Nucleus accumbens (tissue), 56 donors: ENCODE measurements around the gene GATA6.
A peak's percentile ranks its signal among the peaks of the same experiment; 100 is the strongest.

Source experiments
- DNase-seq, 56 donors: peaks; one replicate each; lab custom pipeline; 2025; lab: John Stamatoyannopoulos, UW

GATA6 gene

GRCh38 chr18:22169011-22169888 is at the start of gene GATA6:
GATA6 (plus strand) TSS chr18:22169589; CDS start chr18:22171145, 1,556 bp downstream.
- DNase-seq, result peak in 2 of 56 donors; percentile 9 to 14

- DNase-seq, result no peak
Observed at GRCh38 chr18:22124970-22125369, 44.4 kb upstream of the GATA6 start.

GRCh38 chr18:22128954-22129353 is 40.4 kb upstream of the GATA6 start:
- DNase-seq, result no peak

- DNase-seq, result no peak
Observed at GRCh38 chr18:22129778-22130177, 39.6 kb upstream of the GATA6 start.

GRCh38 chr18:22132258-22132657 is 37.1 kb upstream of the GATA6 start:
- no peak for DNase-seq

- no peak for DNase-seq
Observed at GRCh38 chr18:22132763-22133162, 36.6 kb upstream of the GATA6 start.

- no peak for DNase-seq
Observed at GRCh38 chr18:22136395-22136794, 33.0 kb upstream of the GATA6 start.

- no peak for DNase-seq
Observed at GRCh38 chr18:22141211-22141610, 28.2 kb upstream of the GATA6 start.

- DNase-seq, result no peak
Observed at GRCh38 chr18:22143347-22144340, 25.7 kb upstream of the GATA6 start.

- DNase-seq, result no peak
Observed at GRCh38 chr18:22145160-22145559, 24.2 kb upstream of the GATA6 start.

- no peak for DNase-seq
Observed at GRCh38 chr18:22149710-22150109, 19.7 kb upstream of the GATA6 start.

GRCh38 chr18:22152093-22152492 is 17.3 kb upstream of the GATA6 start:
- no peak for DNase-seq

GRCh38 chr18:22153428-22153827 is 16.0 kb upstream of the GATA6 start:
- DNase-seq, result no peak

- no peak for DNase-seq
Observed at GRCh38 chr18:22155584-22155983, 13.8 kb upstream of the GATA6 start.

GRCh38 chr18:22159014-22159413 is 10.4 kb upstream of the GATA6 start:
- no peak for DNase-seq

- no peak for DNase-seq
Observed at GRCh38 chr18:22161090-22161489, 8.3 kb upstream of the GATA6 start.

GRCh38 chr18:22163416-22164161 is 5.8 kb upstream of the GATA6 start:
- DNase-seq, result no peak

GRCh38 chr18:22164337-22165048 is 4.9 kb upstream of the GATA6 start:
- no peak for DNase-seq

- DNase-seq, result no peak
Observed at GRCh38 chr18:22165049-22165602, 4.3 kb upstream of the GATA6 start.
